Measurements from ENCODE around the gene HLCS. TPM values are rescaled to one million over a fixed set of nuclear protein-coding genes. Genes with fewer than 3 reads are reported as not detected.

Gene HLCS
- total and polyA plus RNA-seq, 7 donors: 3.0 to 26.0 (median 12.5) TPM

GRCh38 chr21:36825658-36826057, 140.8 kb downstream of the HLCS start:
- no peak for DNase-seq
- no peak overlapping the region for H3K4me3 ChIP-seq
- no peaks in the 10 kb centered on the region for H3K27me3 ChIP-seq
- no peaks in the 10 kb centered on the region for H3K4me1 ChIP-seq
- H3K27ac ChIP-seq: no peak overlapping the region
- no peaks in the 10 kb centered on the region for H3K9me3 ChIP-seq
- intact Hi-C loops (cut with DNase I): no loop called here
- peaks cover 0 to 11% (median 0%) of the 10 kb centered on the region in 4 donors for H3K36me3 ChIP-seq
- TF ChIP-seq CTCF (IDR thresholded peaks at IDR 0.05): no peak
- no peak for TF ChIP-seq POLR2AphosphoS5 (IDR thresholded peaks at IDR 0.05)
- TF ChIP-seq EP300 (IDR thresholded peaks at IDR 0.05): no peak
- TF ChIP-seq POLR2A (IDR thresholded peaks at IDR 0.05): no peak
- WGBS, 2 donors: 84 to 92% methylated on average over 5 of the region's 5 CpGs

- Histone ChIP-seq H3K36me3 (peaks cover 0 to 11% (median 0%) of the 10 kb centered on the region in 4 donors), H3K4me3 (no peak overlapping the region), H3K9me3 (no peaks in the 10 kb centered on the region), H3K27ac (no peak overlapping the region), H3K27me3 (no peaks in the 10 kb centered on the region), H3K4me1 (no peaks in the 10 kb centered on the region)
- DNase-seq: no peak
- intact Hi-C loops (cut with DNase I): no loop called here
- no peak for TF ChIP-seq POLR2AphosphoS5 (IDR thresholded peaks at IDR 0.05)
- TF ChIP-seq CTCF (IDR thresholded peaks at IDR 0.05): no peak
- no peak for TF ChIP-seq POLR2A (IDR thresholded peaks at IDR 0.05)
- no peak for TF ChIP-seq EP300 (IDR thresholded peaks at IDR 0.05)
- WGBS, 2 donors: 76 to 90% methylated on average over 7 of the region's 7 CpGs
Observed at GRCh38 chr21:36821032-36821299, 145.5 kb downstream of the HLCS start.

GRCh38 chr21:36820176-36821031, 146.1 kb downstream of the HLCS start:
- H3K27ac ChIP-seq: no peak overlapping the region
- no peaks in the 10 kb centered on the region for H3K4me1 ChIP-seq
- intact Hi-C loops (cut with DNase I): no loop called here
- TF ChIP-seq EP300 (IDR thresholded peaks at IDR 0.05): no peak
- no peak for TF ChIP-seq POLR2A (IDR thresholded peaks at IDR 0.05)
- TF ChIP-seq CTCF (IDR thresholded peaks at IDR 0.05): no peak
- no peak for TF ChIP-seq POLR2AphosphoS5 (IDR thresholded peaks at IDR 0.05)
- no peaks in the 10 kb centered on the region for H3K27me3 ChIP-seq
- DNase-seq: no peak
- H3K36me3 ChIP-seq: peaks cover 0 to 11% (median 0%) of the 10 kb centered on the region in 4 donors
- no peaks in the 10 kb centered on the region for H3K9me3 ChIP-seq
- no peak overlapping the region for H3K4me3 ChIP-seq
- WGBS, 2 donors: 85 to 86% methylated on average over 27 of the region's 27 CpGs

GRCh38 chr21:36817732-36818450, 148.6 kb downstream of the HLCS start:
- Histone ChIP-seq H3K27me3 (no peaks in the 10 kb centered on the region), H3K9me3 (no peaks in the 10 kb centered on the region), H3K4me3 (no peak overlapping the region), H3K4me1 (no peaks in the 10 kb centered on the region), H3K27ac (no peak overlapping the region), H3K36me3 (peaks cover 0 to 7% (median 0%) of the 10 kb centered on the region in 4 donors)
- intact Hi-C loops (cut with DNase I): no loop called here
- TF ChIP-seq EP300 (IDR thresholded peaks at IDR 0.05) (no peak), CTCF (IDR thresholded peaks at IDR 0.05) (no peak)
- 94 to 95% methylated on average over 13 of the region's 13 CpGs for WGBS, 2 donors
- DNase-seq: no peak

Data from sigmoid colon (tissue), 7 donors.